Activated naive CD4-positive, alpha-beta T cell treated with anti-CD3 and anti-CD28 coated beads, Interleukin-2, amount 50 U/mL, for 24 hours (primary cell): ENCODE data around the gene GMDS.

Experiments
- H3K27ac Mint-ChIP-seq: one replicate; pipeline ENCODE4 v1.8.0; 2021; ENCODE audit warnings: mild to moderate bottlenecking, mixed read lengths
- H3K27me3 Mint-ChIP-seq: one replicate; pipeline ENCODE4 v1.8.0; 2021; ENCODE audit warnings: mixed read lengths
- H3K36me3 Mint-ChIP-seq: one replicate; pipeline ENCODE4 v1.8.0; 2021; ENCODE audit warnings: mixed read lengths
- H3K4me1 Mint-ChIP-seq: one replicate; pipeline ENCODE4 v1.8.0; 2021; ENCODE audit warnings: mixed read lengths
- H3K4me3 Mint-ChIP-seq: one replicate; pipeline ENCODE4 v1.8.0; 2021; ENCODE audit warnings: mild to moderate bottlenecking, mixed read lengths
- H3K9me3 Mint-ChIP-seq: one replicate; pipeline ENCODE4 v1.8.0; 2021; ENCODE audit warnings: mixed read lengths

Gene GMDS

GRCh38 chr6:1796706-1797529, 448.5 kb downstream of the GMDS start:
- no peak overlapping the region for H3K27ac Mint-ChIP-seq
- H3K27me3 Mint-ChIP-seq = no peaks in the 10 kb centered on the region
- H3K9me3 Mint-ChIP-seq = no peaks in the 10 kb centered on the region
- no peak overlapping the region for H3K4me3 Mint-ChIP-seq
- H3K4me1 Mint-ChIP-seq = peaks cover 4% of the 10 kb centered on the region
- peaks cover 4% of the 10 kb centered on the region for H3K36me3 Mint-ChIP-seq

GRCh38 chr6:1795910-1796309, 449.5 kb downstream of the GMDS start:
- peaks cover 4% of the 10 kb centered on the region for H3K4me1 Mint-ChIP-seq
- no peaks in the 10 kb centered on the region for H3K27me3 Mint-ChIP-seq
- no peak overlapping the region for H3K4me3 Mint-ChIP-seq
- no peaks in the 10 kb centered on the region for H3K9me3 Mint-ChIP-seq
- H3K27ac Mint-ChIP-seq = no peak overlapping the region
- H3K36me3 Mint-ChIP-seq = peaks cover 4% of the 10 kb centered on the region

- Mint-ChIP-seq H3K27ac (no peak overlapping the region), H3K27me3 (no peaks in the 10 kb centered on the region), H3K4me3 (no peak overlapping the region), H3K36me3 (peaks cover 4% of the 10 kb centered on the region), H3K9me3 (no peaks in the 10 kb centered on the region), H3K4me1 (peaks cover 2% of the 10 kb centered on the region)
Measured at GRCh38 chr6:1792989-1793388, 452.4 kb downstream of the GMDS start.

- Mint-ChIP-seq H3K4me1 (no peaks in the 10 kb centered on the region), H3K9me3 (no peaks in the 10 kb centered on the region), H3K27me3 (no peaks in the 10 kb centered on the region), H3K36me3 (peaks cover 5% of the 10 kb centered on the region), H3K27ac (no peak overlapping the region), H3K4me3 (no peak overlapping the region)
Measured at GRCh38 chr6:1790684-1791083, 454.7 kb downstream of the GMDS start.

GRCh38 chr6:1789092-1789491, 456.3 kb downstream of the GMDS start:
- Mint-ChIP-seq H3K4me3 (no peak overlapping the region), H3K9me3 (no peaks in the 10 kb centered on the region), H3K27me3 (no peaks in the 10 kb centered on the region), H3K36me3 (peaks cover 5% of the 10 kb centered on the region), H3K27ac (no peak overlapping the region), H3K4me1 (no peaks in the 10 kb centered on the region)

- no peak overlapping the region for H3K27ac Mint-ChIP-seq
Measured at GRCh38 chr6:1787894-1788293, 457.5 kb downstream of the GMDS start.

GRCh38 chr6:1786455-1787453, 458.7 kb downstream of the GMDS start:
- no peak overlapping the region for H3K27ac Mint-ChIP-seq
- H3K4me3 Mint-ChIP-seq = no peak overlapping the region
- no peaks in the 10 kb centered on the region for H3K9me3 Mint-ChIP-seq
- no peaks in the 10 kb centered on the region for H3K4me1 Mint-ChIP-seq
- H3K36me3 Mint-ChIP-seq = peaks cover 2% of the 10 kb centered on the region
- no peaks in the 10 kb centered on the region for H3K27me3 Mint-ChIP-seq

More at GRCh38 chr6:1787894-1788293, 457.5 kb downstream of the GMDS start:
- H3K27me3 Mint-ChIP-seq = no peaks in the 10 kb centered on the region
- peaks cover 2% of the 10 kb centered on the region for H3K36me3 Mint-ChIP-seq
- H3K4me3 Mint-ChIP-seq = no peak overlapping the region
- no peaks in the 10 kb centered on the region for H3K9me3 Mint-ChIP-seq
- no peaks in the 10 kb centered on the region for H3K4me1 Mint-ChIP-seq

GRCh38 chr6:1784422-1784884, 461.0 kb downstream of the GMDS start:
- H3K36me3 Mint-ChIP-seq = peaks cover 2% of the 10 kb centered on the region
- no peaks in the 10 kb centered on the region for H3K4me1 Mint-ChIP-seq
- no peaks in the 10 kb centered on the region for H3K9me3 Mint-ChIP-seq
- H3K27ac Mint-ChIP-seq = no peak overlapping the region
- no peak overlapping the region for H3K4me3 Mint-ChIP-seq
- H3K27me3 Mint-ChIP-seq = no peaks in the 10 kb centered on the region

GRCh38 chr6:1781817-1782184, 463.6 kb downstream of the GMDS start:
- Mint-ChIP-seq H3K27me3 (no peaks in the 10 kb centered on the region), H3K4me1 (no peaks in the 10 kb centered on the region), H3K36me3 (no peaks in the 10 kb centered on the region), H3K27ac (no peak overlapping the region), H3K9me3 (no peaks in the 10 kb centered on the region), H3K4me3 (no peak overlapping the region)

GRCh38 chr6:1781152-1781816, 464.1 kb downstream of the GMDS start:
- no peaks in the 10 kb centered on the region for H3K36me3 Mint-ChIP-seq
- H3K4me1 Mint-ChIP-seq = no peaks in the 10 kb centered on the region
- H3K27ac Mint-ChIP-seq = no peak overlapping the region
- no peaks in the 10 kb centered on the region for H3K27me3 Mint-ChIP-seq
- H3K4me3 Mint-ChIP-seq = no peak overlapping the region
- H3K9me3 Mint-ChIP-seq = no peaks in the 10 kb centered on the region

GRCh38 chr6:1780251-1780867, 465.0 kb downstream of the GMDS start:
- no peaks in the 10 kb centered on the region for H3K36me3 Mint-ChIP-seq
- H3K27me3 Mint-ChIP-seq = no peaks in the 10 kb centered on the region
- H3K4me1 Mint-ChIP-seq = peaks cover 3% of the 10 kb centered on the region
- no peak overlapping the region for H3K4me3 Mint-ChIP-seq
- H3K27ac Mint-ChIP-seq = no peak overlapping the region
- H3K9me3 Mint-ChIP-seq = no peaks in the 10 kb centered on the region

GRCh38 chr6:1778686-1779235, 466.6 kb downstream of the GMDS start:
- Mint-ChIP-seq H3K36me3 (peaks cover 2% of the 10 kb centered on the region), H3K27me3 (no peaks in the 10 kb centered on the region), H3K9me3 (no peaks in the 10 kb centered on the region), H3K27ac (no peak overlapping the region), H3K4me1 (peaks cover 19% of the 10 kb centered on the region), H3K4me3 (no peak overlapping the region)

- Mint-ChIP-seq H3K27me3 (no peaks in the 10 kb centered on the region), H3K4me3 (no peak overlapping the region), H3K4me1 (peaks cover 25% of the 10 kb centered on the region), H3K9me3 (no peaks in the 10 kb centered on the region), H3K36me3 (peaks cover 2% of the 10 kb centered on the region), H3K27ac (no peak overlapping the region)
Measured at GRCh38 chr6:1777921-1778685, 467.3 kb downstream of the GMDS start.

GRCh38 chr6:1775441-1775840, 470.0 kb downstream of the GMDS start:
- Mint-ChIP-seq H3K9me3 (no peaks in the 10 kb centered on the region), H3K27ac (no peak overlapping the region), H3K4me1 (peaks cover 51% of the 10 kb centered on the region), H3K36me3 (peaks cover 5% of the 10 kb centered on the region), H3K27me3 (no peaks in the 10 kb centered on the region), H3K4me3 (no peak overlapping the region)
